Measurements from ENCODE around the gene LNP1. TPM values are rescaled to one million over a fixed set of nuclear protein-coding genes. Genes with fewer than 3 reads are reported as not detected.
A peak's percentile ranks its signal among the peaks of the same experiment; 100 is the strongest.

Gene LNP1
- total and polyA plus RNA-seq, 2 of the 13 experiments (the other 11 are each of a cell fraction or from before 2014, with no cell fraction given), result 3.6 to 7.0 TPM

DNA sequence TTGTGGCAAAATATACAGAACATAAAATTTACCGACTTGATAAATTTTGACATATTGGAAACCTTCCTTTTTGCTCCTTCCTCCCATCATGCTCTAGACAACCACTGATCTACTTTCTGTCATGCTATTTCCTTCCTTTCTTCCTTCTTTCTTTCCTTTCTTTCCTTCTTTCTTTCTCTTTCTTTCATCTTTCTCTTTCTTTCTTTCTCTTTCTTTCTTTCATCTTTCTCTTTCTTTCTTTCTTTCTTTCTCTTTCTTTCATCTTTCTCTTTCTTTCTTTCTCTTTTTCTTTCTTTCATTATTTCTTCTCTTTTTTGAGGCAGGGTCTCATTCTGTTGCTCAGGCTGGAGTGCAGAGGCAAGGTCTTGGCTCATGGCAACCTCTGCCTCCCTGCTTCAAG lies 82.2 kb downstream of the LNP1 start (continued):
- TF ChIP-seq, protein P1, sequence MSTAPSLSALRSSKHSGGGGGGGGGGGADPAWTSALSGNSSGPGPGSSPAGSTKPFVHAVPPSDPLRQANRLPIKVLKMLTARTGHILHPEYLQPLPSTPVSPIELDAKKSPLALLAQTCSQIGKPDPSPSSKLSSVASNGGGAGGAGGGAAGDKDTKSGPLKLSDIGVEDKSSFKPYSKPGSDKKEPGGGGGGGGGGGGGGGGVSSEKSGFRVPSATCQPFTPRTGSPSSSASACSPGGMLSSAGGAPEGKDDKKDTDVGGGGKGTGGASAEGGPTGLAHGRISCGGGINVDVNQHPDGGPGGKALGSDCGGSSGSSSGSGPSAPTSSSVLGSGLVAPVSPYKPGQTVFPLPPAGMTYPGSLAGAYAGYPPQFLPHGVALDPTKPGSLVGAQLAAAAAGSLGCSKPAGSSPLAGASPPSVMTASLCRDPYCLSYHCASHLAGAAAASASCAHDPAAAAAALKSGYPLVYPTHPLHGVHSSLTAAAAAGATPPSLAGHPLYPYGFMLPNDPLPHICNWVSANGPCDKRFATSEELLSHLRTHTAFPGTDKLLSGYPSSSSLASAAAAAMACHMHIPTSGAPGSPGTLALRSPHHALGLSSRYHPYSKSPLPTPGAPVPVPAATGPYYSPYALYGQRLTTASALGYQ (CRISPR knock-in tag; IDR thresholded peaks at IDR 0.05), result no peak
- TF ChIP-seq ZNF564 (CRISPR knock-in tag; IDR thresholded peaks at IDR 0.05) (no peak), CBX1 (IDR thresholded peaks at IDR 0.05; ENCODE audit: low read depth) (no peak), ZSCAN20 (CRISPR knock-in tag; IDR thresholded peaks at IDR 0.05; ENCODE audit: borderline replicate concordance) (no peak), MAZ (IDR thresholded peaks at IDR 0.05; ENCODE audit: borderline replicate concordance, low read depth, low read length) (no peak), MAZ (CRISPR knock-in tag; IDR thresholded peaks at IDR 0.05; ENCODE audit: low read depth) (no peak), SMARCC2 (IDR thresholded peaks at IDR 0.05) (no peak)
- TF ChIP-seq, protein P2, sequence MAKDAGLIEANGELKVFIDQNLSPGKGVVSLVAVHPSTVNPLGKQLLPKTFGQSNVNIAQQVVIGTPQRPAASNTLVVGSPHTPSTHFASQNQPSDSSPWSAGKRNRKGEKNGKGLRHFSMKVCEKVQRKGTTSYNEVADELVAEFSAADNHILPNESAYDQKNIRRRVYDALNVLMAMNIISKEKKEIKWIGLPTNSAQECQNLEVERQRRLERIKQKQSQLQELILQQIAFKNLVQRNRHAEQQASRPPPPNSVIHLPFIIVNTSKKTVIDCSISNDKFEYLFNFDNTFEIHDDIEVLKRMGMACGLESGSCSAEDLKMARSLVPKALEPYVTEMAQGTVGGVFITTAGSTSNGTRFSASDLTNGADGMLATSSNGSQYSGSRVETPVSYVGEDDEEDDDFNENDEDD (CRISPR knock-in tag; IDR thresholded peaks at IDR 0.05; ENCODE audit: borderline replicate concordance), result no peak

DNA sequence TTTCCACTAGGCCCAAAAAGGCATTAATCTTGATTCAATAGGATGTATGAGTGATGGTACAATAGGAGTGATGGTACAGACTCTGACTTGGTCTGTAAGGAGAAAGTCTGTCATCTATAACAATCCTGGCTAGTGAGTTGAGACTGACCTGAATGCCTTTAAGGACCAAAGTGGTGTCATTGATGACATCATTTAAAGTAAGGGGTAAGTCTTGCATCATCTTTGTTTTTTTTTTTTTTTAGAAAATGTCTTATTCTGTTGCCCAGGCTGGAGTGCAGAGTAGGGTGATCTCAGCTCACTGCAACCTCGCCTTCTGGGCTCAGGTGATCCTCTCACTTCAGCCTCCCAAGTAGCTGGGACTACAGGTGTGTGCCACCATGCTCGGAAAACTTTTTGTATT lies 85.5 kb downstream of the LNP1 start:
- POLR2A ChIA-PET, result no interaction called here
- peak; percentile 21; the same call in 1 of the 2 replicates for TF ChIP-seq CEBPB (IDR thresholded peaks at IDR 0.05; ENCODE audit: borderline replicate concordance, low read depth, low read length)
- peak; percentile 94 for TF ChIP-seq ATF7 (IDR thresholded peaks at IDR 0.05)
- TF ChIP-seq ATF7 (CRISPR knock-in tag; IDR thresholded peaks at IDR 0.05), result no peak
- TF ChIP-seq, protein P3, sequence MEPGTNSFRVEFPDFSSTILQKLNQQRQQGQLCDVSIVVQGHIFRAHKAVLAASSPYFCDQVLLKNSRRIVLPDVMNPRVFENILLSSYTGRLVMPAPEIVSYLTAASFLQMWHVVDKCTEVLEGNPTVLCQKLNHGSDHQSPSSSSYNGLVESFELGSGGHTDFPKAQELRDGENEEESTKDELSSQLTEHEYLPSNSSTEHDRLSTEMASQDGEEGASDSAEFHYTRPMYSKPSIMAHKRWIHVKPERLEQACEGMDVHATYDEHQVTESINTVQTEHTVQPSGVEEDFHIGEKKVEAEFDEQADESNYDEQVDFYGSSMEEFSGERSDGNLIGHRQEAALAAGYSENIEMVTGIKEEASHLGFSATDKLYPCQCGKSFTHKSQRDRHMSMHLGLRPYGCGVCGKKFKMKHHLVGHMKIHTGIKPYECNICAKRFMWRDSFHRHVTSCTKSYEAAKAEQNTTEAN (CRISPR knock-in tag; conservative IDR thresholded peaks at IDR 0.05), result no peak
- TF ChIP-seq SP140L (CRISPR knock-in tag; IDR thresholded peaks at IDR 0.05; ENCODE audit: borderline replicate concordance), result no peak
- TF ChIP-seq ZNF788 (CRISPR knock-in tag; IDR thresholded peaks at IDR 0.05; ENCODE audit: borderline replicate concordance), result no peak
- peak; percentile 71 for TF ChIP-seq CREB1 (IDR thresholded peaks at IDR 0.05)
- TF ChIP-seq CREB1 (CRISPR knock-in tag; IDR thresholded peaks at IDR 0.05), result no peak
- H3K36me3 ChIP-seq (replicated peaks in 1 of 2; ENCODE audit: control insufficient read depth in 1 of 2, insufficient read depth in 2 of 2, low read length in 2 of 2), result no peaks in the 10 kb centered on the region
- in situ Hi-C loops (cut with HindIII; ENCODE audit: extremely low pct_ligation_motif_present, low pct_unique_long_range_greater_than_20kb) (no loop called here), intact Hi-C loops (cut with micrococcal nuclease; ENCODE audit: unreplicated experiment) (no loop called here)
- peaks cover 15% of the 10 kb centered on the region for H3K4me1 ChIP-seq (ENCODE audit: insufficient read depth, low read length)
- H4K20me1 ChIP-seq (ENCODE audit: insufficient read depth, low read length), result no peaks in the 10 kb centered on the region
- CTCF ChIA-PET (ENCODE audit: low intra/inter-chr PET ratio, low total read pairs), result no interaction called here
- H3K27ac ChIP-seq (ENCODE audit: extremely low read length, insufficient read depth, low read length), result no peak overlapping the region
- DNase-seq (ENCODE audit: low spot score), result no peak
- no peak overlapping the region for H3K4me3 ChIP-seq (replicated peaks in 1 of 3; ENCODE audit: insufficient read depth in 1 of 3, low read depth in 2 of 3, low read length in 3 of 3)
- no peaks in the 10 kb centered on the region for H3K79me2 ChIP-seq (ENCODE audit: insufficient read depth, low read length)
- peaks cover 0 to 19% of the 10 kb centered on the region in 2 experiments; a peak in 2 of 5 replicates for H3K27me3 ChIP-seq (ENCODE audit: control insufficient read depth in 1 of 2, insufficient read depth in 2 of 2, low read length in 2 of 2)
- H3K4me2 ChIP-seq (ENCODE audit: low read depth, low read length), result no peak overlapping the region
- no peak overlapping the region for H2AFZ ChIP-seq (ENCODE audit: low read length)
- no peak for ATAC-seq
- no peak overlapping the region for H3K9ac ChIP-seq (ENCODE audit: insufficient read depth, low read depth, low read length)
- no peaks in the 10 kb centered on the region for H3K9me3 ChIP-seq (ENCODE audit: low read length)
- 31% methylated on average over 2 of the region's 2 CpGs for WGBS (ENCODE audit: low lambda C conversion rate)
- no peak for FAIRE-seq
- BruUV-seq (replicated peaks), result no TSS peak
